Ishikawa (cell line): ENCODE measurements around the gene SON.

Experiments
- CEBPB ChIP-seq: IDR thresholded peaks from 2 replicates; pipeline ENCODE4 v1.6.1; 2012
- EGR1 ChIP-seq: IDR thresholded peaks from 2 replicates; pipeline ENCODE4 v1.6.1; 2012
- RAD21 ChIP-seq: IDR thresholded peaks from 2 replicates; pipeline ENCODE4 v1.6.1; 2012; ENCODE audit warnings: low read depth
- REST ChIP-seq: IDR thresholded peaks from 2 replicates; pipeline ENCODE4 v1.6.1; 2012; ENCODE audit warnings: low read depth, mild to moderate bottlenecking

GRCh38 chr21:33598051-33598450 is 55.2 kb downstream of the SON start:
- TF ChIP-seq EGR1: no peak
- TF ChIP-seq CEBPB: no peak
- TF ChIP-seq REST: no peak
- TF ChIP-seq RAD21: no peak
